Adipose tissue (tissue), 3 donors: ENCODE measurements around the gene RPP40. TPM values are rescaled to one million over a fixed set of nuclear protein-coding genes. Genes with fewer than 3 reads are reported as not detected.
"Not testable (repeated sequence)": the region's sequence is repeated elsewhere in the genome, so short reads cannot be mapped to it uniquely, and the experiment has no call there.

ENCODE experiments used
- H3K27ac ChIP-seq: one replicate; pipeline ENCODE4 v1.5.1; 2013; ENCODE audit warnings: low read depth, low read length
- WGBS, 3 donors: extraction: QIAGEN DNeasy Blood & Tissue Kit; methylation state at CpG; one replicate each; pipeline ENCODE4 v1.1.7; 2013; 5-methylcytosine and 5-hydroxymethylcytosine counted together
- polyA plus RNA-seq, 3 donors: library from polyadenylated mRNA; stranded (reverse); fragments of 200-250 nt; gene quantifications; one replicate each; pipeline ENCODE4 v1.2.3, GENCODE V29; 2013
- donor health status: healthy with polysubstance abuse.
- donor health status: Bipolar disorder and iron deficiency.
- donor health status: healthy.

Gene RPP40
- polyA plus RNA-seq, 3 donors: 3.9 to 12.1 (median 6.6) TPM

DNA sequence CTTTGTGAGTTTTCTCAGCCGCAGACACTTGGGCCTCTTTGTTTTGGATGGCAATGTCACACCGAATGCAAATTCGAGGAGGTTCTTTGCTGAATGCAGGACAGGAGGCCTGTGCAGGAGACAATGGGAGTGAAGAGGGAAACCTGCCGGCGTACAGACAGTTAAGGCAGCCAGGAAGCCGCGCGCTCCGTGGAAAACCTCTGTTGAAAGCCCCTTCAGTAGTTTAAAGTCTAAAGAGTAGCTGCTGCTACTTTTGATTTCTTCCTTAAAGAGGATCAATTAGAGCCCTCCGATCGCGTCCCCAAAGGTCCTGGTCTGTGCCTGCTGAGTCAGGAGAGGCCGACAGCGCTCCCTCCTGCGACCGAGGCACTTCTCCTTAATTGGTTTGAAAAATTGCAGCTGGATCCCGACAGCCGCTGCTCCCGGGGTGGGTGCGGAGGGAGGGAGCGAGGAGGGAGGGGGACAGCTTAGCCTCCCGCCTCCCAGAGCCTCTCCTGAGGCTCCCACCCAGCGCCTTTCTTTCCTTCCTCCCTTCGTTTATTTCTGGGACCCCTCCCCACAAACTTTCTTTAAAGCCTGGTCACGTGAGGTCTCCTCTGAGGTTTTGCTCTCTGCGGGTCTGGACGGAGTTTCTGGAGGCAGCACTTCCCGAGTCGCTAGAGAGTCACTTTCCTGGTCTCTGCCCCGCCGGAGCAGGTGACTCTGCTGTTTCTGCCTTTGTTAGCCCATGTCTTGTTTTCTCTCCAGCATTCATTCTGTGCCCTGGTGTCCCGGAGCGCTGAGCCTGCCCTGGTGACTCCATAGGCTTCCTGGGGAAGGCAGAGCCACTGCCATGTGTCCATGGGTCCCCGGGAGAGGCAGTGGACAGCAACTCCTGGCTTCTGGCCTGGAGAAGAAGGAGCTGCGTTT lies 22.3 kb upstream of the RPP40 start:
- H3K27ac ChIP-seq: no peak overlapping the region
- 3 to 4% (median 3%) methylated on average over 35 of the region's 35 CpGs for WGBS, 3 donors

DNA sequence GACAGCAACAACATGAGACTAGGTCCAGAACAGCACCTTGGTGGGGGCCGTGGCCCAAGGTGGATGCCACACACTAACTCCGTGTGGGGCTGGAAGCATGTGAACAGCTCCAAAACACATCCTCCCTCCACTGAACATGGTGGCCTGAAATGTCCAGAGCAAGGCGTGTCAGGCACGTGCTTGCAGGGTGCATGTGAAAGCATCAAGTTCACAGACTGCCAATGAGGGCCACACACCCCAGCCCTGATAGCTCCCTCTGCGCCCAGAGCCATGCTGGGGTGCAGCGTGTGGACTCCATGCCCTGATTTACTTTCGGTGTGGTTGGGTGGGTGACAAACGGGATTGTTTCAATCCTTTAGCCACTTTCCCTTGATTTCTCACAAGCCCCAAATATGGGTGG lies 20.1 kb upstream of the RPP40 start:
- 93 to 98% (median 95%) methylated on average over 8 of the region's 8 CpGs for WGBS, 3 donors

DNA sequence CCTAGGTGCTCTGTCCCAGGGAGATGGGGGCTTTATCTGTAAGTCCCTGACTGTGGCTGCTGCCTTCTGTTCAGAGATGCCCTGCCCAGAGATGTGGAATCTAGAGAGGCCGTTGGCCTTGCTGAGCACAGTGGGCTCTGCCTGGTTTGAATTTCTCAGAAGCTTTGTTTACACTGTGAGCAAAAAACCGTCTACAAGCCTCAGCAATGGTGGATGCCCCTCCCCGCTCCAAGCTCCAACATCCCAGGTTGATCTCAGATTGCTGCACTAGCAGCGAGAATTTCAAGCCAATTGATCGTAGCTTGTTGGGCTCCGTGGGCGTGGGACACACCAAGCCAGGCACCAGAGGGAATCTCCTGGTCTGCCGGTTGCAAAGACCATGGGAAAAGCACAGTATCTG lies 16.3 kb upstream of the RPP40 start:
- H3K27ac ChIP-seq: no peak overlapping the region
- WGBS, 3 donors: 67 to 86% (median 79%) methylated on average over 8 of the region's 8 CpGs

More for the DNA sequence above, 20.1 kb upstream of the RPP40 start:
- H3K27ac ChIP-seq: no peak overlapping the region

DNA sequence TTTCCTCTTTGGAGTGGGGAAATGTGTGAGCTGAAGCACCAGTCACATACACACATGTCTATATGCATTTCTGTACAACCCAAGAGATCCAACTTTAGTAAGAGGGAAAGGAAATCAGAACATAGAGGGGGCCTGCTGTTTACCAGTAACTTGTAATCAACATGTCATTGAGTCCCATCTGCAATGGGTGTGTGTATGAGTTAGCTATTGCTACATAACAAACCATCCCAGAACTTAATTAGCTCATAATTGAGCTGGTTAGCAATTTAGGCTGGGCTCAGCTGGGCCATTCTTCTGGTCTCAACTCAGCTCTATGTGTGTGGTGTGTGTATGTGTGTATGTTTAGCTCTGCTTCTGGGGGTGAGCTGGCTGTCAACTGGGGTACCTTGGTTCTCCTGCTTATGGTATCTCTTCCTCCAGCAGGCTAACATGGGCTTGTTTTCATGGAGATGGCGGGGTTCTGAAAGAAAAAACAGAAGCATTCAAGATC lies 10.3 kb upstream of the RPP40 start:
- H3K27ac ChIP-seq: no peak overlapping the region
- WGBS, 3 donors: 0 to 48% (median 0%) methylated on average over 1 of the region's 1 CpG

DNA sequence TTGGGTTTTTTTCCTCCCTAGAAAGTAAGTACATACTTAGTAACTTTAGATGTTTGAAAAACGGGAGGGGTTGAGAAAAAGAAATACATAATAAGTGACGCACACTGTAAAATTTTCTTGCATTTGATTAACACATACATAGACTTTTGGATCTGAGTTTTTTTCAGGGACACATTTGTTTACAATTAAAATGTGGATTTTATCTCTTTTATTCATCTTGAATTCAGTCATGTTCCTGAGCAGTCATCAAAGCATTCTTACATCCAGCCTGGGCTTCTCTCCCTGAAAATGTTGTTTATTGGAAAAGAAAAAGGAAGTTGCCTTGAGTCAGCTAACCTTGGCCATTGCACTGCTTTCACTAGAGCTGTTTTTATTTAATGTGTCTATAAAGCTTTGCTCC lies 8.7 kb upstream of the RPP40 start:
- no peak overlapping the region for H3K27ac ChIP-seq
- WGBS, 3 donors: 28 to 43% (median 33%) methylated on average over 2 of the region's 2 CpGs

DNA sequence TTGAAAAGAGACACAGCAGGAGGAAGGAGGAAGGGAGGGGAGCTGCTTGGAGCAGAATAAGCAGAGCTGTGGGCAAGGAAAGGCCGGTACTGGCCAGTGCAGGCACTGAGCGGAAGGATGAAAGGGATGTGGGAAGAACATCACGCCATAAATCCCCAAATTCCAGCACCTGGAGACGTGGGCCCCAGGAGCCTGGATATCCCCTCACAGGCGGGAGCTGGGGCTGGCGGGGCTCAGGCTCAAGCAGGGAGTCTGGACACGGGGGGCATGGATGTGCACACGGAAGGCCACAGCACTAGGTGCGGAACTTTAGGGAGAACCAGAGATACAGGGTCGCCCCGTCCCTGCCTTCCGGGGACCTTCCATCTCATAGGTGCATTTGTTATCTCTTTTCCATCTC lies 7.5 kb upstream of the RPP40 start:
- H3K27ac ChIP-seq: no peak overlapping the region
- 86 to 93% (median 88%) methylated on average over 12 of the region's 12 CpGs for WGBS, 3 donors

DNA sequence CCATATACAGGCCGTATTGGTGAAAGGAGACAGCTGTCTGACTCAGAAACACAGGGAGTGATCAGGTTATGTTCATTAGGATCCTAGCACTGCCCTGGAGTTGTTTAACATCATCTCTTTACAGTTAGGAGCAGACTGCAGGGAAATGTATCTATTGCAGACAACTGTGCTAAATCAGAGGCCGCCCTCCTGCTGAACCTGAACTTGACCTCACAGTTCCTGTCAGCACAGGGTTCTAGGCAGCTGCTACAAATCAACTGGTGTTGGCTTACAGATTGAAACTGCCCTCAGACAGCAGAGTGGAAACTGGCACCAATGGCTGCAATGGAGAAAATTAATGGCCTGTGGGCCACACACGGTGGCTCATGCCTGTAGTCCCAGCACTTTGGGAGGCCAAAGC lies 3.7 kb upstream of the RPP40 start:
- 91 to 93% (median 91%) methylated on average over 3 of the region's 3 CpGs for WGBS, 3 donors
- no peak overlapping the region for H3K27ac ChIP-seq

DNA sequence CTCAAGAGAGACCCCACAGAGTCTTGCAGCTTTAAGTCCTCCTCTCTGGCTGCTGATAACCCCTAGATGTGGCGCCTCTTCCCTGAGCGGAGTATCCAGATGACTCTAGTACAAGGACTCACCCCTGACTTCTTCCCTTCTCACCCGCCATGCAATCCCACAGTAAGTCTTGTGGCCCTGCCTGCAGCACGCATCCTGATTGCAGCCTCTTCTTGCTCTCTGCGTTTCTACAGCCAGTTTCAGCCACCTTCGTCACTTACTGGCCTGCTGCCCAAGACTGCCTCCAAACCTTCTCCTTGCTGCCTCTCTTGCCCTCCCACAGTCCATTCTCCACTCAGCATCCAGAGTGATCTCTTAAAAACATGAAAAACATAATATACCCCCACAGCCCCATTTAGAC lies 2.4 kb upstream of the RPP40 start:
- no peak overlapping the region for H3K27ac ChIP-seq
- 89 to 92% (median 91%) methylated on average over 6 of the region's 6 CpGs for WGBS, 3 donors

DNA sequence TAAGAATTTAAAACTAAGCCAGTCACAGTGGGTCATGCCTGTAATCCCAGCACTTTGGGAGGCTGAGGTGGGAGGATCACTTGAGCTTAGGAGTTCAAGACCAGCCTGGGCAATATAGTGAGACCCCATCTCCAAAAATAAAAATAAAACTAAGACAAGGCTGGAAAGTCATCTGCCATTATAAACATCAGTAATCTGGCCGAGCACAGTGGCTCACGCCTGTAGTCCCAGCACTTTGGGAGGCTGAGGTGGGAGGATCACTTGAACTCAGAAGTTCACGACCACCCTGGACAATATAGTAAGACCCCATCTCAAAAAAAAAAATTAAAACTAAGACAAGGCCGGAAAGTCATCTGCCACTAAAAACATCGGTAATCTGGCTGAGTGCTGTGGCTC lies 1.2 kb upstream of the RPP40 start:
- H3K27ac ChIP-seq: not testable (repeated sequence)
- WGBS, 3 donors: 96 to 99% (median 98%) methylated on average over 5 of the region's 5 CpGs

DNA sequence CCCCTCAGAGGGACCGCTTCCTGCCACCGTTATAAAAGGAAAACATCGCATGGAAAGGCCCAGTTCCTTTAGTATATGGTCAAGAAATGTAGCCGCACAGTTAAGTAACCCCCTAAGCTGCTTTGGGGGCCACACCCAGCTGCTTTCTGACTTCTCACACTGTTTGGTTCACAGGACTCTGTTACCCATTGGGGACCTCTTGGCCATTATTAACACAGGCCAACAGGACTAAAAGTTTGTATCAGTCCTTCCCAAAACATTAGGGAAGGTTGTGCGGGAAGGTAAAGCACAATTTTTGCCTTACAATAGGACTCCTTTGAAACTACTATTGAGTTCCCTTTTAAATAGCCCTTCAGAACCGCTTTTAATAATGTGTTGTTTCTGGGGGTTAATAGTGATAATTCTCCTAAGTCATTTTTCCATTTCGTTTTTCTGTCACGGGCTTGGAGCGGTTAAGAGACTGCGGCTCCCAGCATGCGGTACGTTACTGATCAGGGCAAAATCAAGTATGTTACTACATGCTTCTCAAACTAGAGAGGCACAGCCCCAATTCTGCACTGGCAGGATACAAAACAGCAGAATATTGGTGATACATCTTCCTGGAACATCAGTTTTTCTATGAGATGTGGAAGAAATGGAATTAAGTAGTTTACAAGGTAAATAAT lies 668 bp upstream of the RPP40 start:
- peak overlapping the region; percentile 48 for H3K27ac ChIP-seq
- 47 to 58% (median 50%) methylated on average over 12 of the region's 12 CpGs for whole genome bisulfite sequencing, 3 donors

DNA sequence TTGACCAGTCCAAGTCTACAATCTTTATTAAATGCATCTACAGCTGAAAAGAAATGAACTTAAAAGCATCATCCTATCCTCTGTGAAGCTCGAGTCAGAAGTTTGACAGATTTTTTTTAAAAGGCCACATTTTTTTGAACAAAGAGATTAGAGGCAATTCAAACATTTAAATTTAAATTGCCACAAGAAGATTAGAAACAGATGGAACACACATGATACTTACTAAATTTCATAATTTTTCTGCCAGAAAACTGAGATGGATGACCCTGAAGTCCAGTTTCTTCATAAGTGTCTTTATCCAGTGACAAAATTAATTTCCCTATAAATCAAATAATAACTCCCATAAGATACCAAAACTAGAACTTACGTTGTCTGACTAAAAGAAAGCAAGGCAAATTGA lies 4.3 kb downstream of the RPP40 start:
- no peak overlapping the region for H3K27ac ChIP-seq
- WGBS, 3 donors: 44 to 75% (median 46%) methylated on average over 2 of the region's 2 CpGs

DNA sequence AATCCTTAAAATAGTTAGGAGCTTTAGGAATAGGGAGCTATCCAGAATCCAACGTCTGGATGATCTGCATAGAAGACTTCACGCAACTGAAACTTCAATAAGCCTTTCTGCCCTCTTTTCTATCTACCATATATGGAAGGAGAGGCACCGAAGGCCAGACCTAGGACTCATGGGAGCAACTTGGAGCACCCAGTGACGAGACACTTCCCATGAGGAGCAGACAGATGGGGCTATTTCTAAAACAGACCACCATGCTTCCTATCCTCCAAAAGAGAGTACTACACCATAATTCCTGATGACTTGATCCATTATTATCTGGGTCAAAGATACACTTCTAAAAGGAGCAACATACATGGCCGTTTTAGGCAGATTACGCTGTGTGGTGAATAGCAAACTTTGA lies 6.0 kb downstream of the RPP40 start:
- WGBS, 3 donors: 78 to 87% (median 78%) methylated on average over 6 of the region's 6 CpGs
- no peak overlapping the region for H3K27ac ChIP-seq

DNA sequence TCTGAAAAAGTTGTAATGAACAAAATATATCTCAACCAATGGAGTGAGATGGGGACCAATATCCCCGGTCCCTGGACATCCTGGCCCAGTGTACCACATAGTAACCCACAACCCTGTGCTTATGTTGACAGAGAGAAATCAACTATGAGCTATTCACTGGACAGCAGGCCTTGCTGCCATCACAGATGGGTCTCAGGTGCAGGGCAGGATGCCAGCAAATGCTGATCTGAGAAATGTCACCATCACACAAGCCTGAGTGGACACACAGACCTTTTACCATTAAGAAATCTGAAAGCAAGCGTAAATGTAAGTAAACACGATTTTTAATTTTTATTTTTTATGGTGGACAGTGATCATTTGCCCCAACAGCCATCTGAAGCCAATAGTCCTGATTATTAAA lies 9.1 kb downstream of the RPP40 start:
- H3K27ac ChIP-seq: no peak overlapping the region
- 82 to 93% (median 91%) methylated on average over 3 of the region's 3 CpGs for WGBS, 3 donors

DNA sequence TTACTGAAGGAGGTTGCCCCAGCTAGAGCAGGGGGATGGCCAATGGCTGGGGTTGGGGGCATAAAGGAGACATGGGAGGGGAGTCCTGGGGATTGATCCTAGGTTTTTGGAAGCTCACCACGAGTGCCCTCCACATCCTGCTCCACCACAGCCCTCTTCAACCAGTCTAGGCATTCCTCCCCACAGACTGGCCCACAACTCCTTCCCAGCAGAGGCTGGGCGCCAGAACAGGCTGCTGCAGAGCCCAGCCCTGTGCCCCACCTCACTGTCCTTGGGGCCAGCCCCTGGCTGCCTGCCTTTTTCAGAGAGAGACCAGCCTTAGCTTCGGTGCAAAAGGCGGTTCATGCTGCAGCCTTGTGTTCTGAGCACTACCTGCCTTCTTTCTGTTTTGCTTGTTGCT lies 16.4 kb downstream of the RPP40 start:
- no peak overlapping the region for H3K27ac ChIP-seq
- 67 to 97% (median 68%) methylated on average over 4 of the region's 4 CpGs for WGBS, 3 donors

DNA sequence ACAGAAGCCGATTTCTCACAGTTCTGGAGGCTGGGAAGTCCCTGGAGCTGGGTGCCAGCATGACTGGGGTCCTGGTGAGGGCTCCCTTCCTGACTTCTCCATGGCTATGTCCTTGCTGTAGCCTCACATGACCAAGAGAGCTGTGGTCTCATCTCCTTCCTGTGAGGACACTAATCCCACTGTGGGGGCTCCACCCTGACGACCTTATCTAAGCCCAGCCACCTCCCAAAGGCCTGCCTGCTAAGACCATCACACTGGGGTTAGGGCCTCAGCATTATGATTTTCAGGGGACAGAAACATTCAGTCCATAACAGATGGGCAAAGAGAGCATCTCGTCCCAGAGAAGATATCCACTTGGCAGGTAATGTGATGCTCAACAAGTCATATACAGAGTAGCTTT lies 16.8 kb downstream of the RPP40 start:
- H3K27ac ChIP-seq: no peak overlapping the region
- 74 to 78% (median 76%) methylated on average over 3 of the region's 3 CpGs for WGBS, 3 donors

DNA sequence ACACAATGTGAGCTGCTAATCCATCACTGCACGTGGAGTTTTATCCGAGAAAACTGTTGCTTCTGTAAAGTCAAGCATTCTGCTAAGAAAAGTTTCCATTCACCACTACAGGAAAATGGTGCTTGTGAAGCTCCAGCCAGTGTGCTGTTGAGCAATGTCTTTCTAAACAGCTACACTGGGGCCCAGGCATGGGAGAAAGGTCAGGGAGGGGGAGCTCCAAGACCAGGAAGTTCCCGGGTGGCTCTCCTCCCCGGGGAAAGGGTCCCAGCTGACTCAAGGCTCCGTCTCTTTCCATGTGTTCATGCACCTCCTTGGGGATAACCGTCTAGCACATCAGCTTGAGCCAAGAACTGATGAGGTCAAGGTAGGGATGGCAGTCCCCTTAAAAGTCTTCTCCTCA lies 20.5 kb downstream of the RPP40 start:
- no peak overlapping the region for H3K27ac ChIP-seq
- 62 to 71% (median 66%) methylated on average over 6 of the region's 6 CpGs for WGBS, 3 donors

DNA sequence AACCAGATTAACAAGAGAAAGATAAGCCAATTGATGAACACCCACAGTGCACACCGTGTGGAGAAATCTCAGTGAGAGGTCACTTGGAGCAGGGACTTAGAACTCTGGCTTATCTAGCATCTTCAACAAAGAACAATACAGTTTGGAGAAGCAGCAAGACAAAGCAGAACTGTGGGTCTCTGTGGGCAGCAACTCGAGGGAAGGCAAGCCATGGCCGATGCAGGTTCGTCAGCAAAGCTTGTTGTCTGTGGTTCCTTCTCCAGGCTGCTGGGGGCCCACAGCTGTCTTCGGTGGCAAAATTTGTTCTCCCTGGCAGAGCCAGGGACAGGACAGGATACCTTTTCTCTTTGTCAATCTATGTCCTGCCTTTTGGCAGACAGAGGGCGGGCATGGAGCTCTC lies 22.1 kb downstream of the RPP40 start:
- H3K27ac ChIP-seq: no peak overlapping the region
- 42 to 53% (median 52%) methylated on average over 5 to 6 of the region's 6 CpGs for WGBS, 3 donors

DNA sequence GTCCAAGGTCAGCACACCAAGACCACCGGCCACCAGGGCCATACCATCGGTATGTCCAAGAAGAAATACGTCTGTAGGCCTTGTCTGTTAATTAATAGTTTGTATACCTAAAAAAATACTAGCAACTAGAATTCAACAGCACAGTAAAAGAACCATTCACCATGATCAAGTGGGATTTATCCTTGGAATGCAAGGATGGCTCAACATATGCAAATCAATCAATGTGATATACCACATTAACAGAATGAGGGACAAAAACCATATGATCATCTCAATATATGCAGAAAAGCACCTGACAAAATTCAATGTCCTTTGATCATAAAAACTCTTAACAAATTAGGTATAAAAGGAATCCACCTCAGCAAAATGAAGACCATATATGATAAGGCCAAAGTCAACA lies 24.4 kb downstream of the RPP40 start:
- H3K27ac ChIP-seq: no peak overlapping the region
- 65 to 85% (median 75%) methylated on average over 3 of the region's 3 CpGs for WGBS, 3 donors

DNA sequence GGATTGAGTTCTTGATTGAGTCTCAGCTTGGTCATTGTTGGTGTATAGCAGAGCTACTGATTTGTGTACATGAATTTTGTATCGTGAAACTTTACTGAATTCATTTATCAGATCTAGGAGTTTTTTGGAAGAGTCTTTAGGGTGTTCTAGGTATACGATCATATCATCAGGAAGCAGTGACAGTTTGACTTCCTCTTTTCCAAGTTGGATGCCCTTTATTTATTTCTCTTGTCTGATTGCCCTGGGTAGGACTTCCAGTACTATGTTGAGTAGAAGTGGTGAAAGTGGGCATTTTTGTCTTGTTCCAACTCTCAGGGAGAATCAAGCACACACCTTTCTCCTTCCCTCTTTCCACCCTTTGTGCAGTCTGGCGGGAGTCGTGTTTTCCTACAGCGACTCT lies 26.4 kb downstream of the RPP40 start:
- no peak overlapping the region for H3K27ac ChIP-seq
- 61 to 72% (median 63%) methylated on average over 5 of the region's 5 CpGs for WGBS, 3 donors

DNA sequence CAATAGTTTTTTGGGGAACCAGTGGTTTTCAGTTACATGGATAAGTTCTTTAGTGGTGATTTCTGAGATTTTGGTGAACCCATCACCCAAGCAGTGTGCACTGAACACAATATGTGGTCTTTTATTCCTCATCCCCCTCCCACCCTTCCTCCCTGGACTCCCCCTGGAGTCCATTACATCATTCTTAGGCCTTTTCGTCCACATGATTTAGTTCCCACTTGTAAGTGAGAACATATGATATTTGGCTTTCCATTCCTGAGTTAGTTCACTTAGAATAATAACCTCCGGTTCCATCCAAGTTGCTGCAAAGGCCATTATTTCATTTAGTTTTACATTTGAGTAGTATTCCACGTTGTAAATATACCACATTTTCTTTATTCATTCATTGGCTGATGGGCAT lies 28.3 kb downstream of the RPP40 start:
- WGBS, 3 donors: 61 to 67% (median 65%) methylated on average over 3 of the region's 3 CpGs
- no peak overlapping the region for H3K27ac ChIP-seq
